K562 (cell line): Measurements from ENCODE around the gene NGRN. TPM values are rescaled to one million over a fixed set of nuclear protein-coding genes. Genes with fewer than 3 reads are reported as not detected.

ENCODE experiments used
- DACH1 ChIP-seq: fragments of 450-650 bp; IDR thresholded peaks from 2 replicates; pipeline ENCODE4 v1.6.1; 2018; ENCODE audit not compliant: partially characterized antibody
- ELF1 ChIP-seq: fragments of 200-800 bp; sonication (Bioruptor generic); IDR thresholded peaks from 2 replicates; pipeline ENCODE4 v1.6.1; 2016; ENCODE audit warnings: missing genetic modification characterization, missing compliant biosample characterization
- ETV1 ChIP-seq: fragments of 450-650 bp; conservative IDR thresholded peaks from 2 replicates; pipeline ENCODE4 v1.6.1; 2016; ENCODE audit warnings: missing genetic modification characterization, control low read depth, low read depth, missing compliant biosample characterization
- ETV5 ChIP-seq: sonication (generic); formaldehyde crosslinking; IDR thresholded peaks from 2 replicates; pipeline ENCODE4 v1.4.0; 2020; ENCODE audit warnings: low read depth, mild to moderate bottlenecking, missing genetic modification reagents
- FOXP1 ChIP-seq: sonication (generic); formaldehyde crosslinking; IDR thresholded peaks from 2 replicates; pipeline ENCODE4 v1.8.0; 2022; ENCODE audit warnings: mild to moderate bottlenecking, missing genetic modification reagents
- GABPA ChIP-seq: fragments of 200-800 bp; sonication (Bioruptor generic); conservative IDR thresholded peaks from 2 replicates; pipeline ENCODE4 v1.6.1; 2016; ENCODE audit warnings: low read depth, missing genetic modification characterization, missing compliant biosample characterization
- GATAD2B ChIP-seq: fragments of 450-650 bp; IDR thresholded peaks from 2 replicates; pipeline ENCODE4 v1.6.1; 2017; ENCODE audit warnings: mild to moderate bottlenecking, borderline replicate concordance
- HNRNPL ChIP-seq: fragments of 200-400 bp; formaldehyde crosslinking; IDR thresholded peaks from 2 replicates; pipeline ENCODE4 v1.6.1; 2017; ENCODE audit warnings: low read depth, mild to moderate bottlenecking, low read length
- KLF16 ChIP-seq: IDR thresholded peaks from 2 replicates; pipeline ENCODE4 v1.6.1; 2016; ENCODE audit warnings: antibody characterized with exemption
- MXI1 ChIP-seq: IDR thresholded peaks from 2 replicates; pipeline ENCODE4 v1.6.1; 2011; ENCODE audit warnings: low read depth, mild to moderate bottlenecking, improper control_type of control experiment, low read length
- NKRF ChIP-seq: fragments of 450-650 bp; IDR thresholded peaks from 2 replicates; pipeline ENCODE4 v1.6.1; 2016; ENCODE audit warnings: borderline replicate concordance
- PHF8 ChIP-seq: fragments of 200-600 bp; sonication (generic); IDR thresholded peaks from 2 replicates; pipeline ENCODE4 v1.6.1; 2012; ENCODE audit warnings: mixed run types, mild to moderate bottlenecking, inconsistent platforms, low read length, moderate library complexity, borderline replicate concordance
- REST ChIP-seq, 2 experiments: fragments of 450-650 bp; formaldehyde crosslinking in 1 of 2; IDR thresholded peaks; 2 replicates each; pipeline versions ENCODE4 v1.4.0 to v1.6.1; 2014 to 2020; ENCODE audit warnings: mild to moderate bottlenecking in 2 of 2, borderline replicate concordance in 1 of 2, low read depth in 1 of 2
- TAF1 ChIP-seq: IDR thresholded peaks from 2 replicates; pipeline ENCODE4 v1.6.1; 2011; ENCODE audit warnings: mild to moderate bottlenecking, low read length, moderate library complexity; ENCODE audit not compliant: insufficient read depth, control insufficient read depth, severe bottlenecking; ENCODE audit errors: extremely low read depth
- TEAD1 ChIP-seq, 2 experiments: fragments of 450-650 bp in 1 of 2; sonication (generic) in 1 of 2; formaldehyde crosslinking; IDR thresholded peaks; 2 replicates each; pipeline versions ENCODE4 v1.4.0 to v1.8.0; 2020 to 2022; ENCODE audit warnings: mild to moderate bottlenecking in 2 of 2, missing genetic modification reagents in 1 of 2
- polyA plus RNA-seq, 8 experiments: library from polyadenylated mRNA; depleted of rRNA in 4 of 8; stranded (reverse) in 5 of 8; unstranded in 3 of 8; fragments of >200 nt; fragmentation: Nextera tagmentation in 2 of 8; fragmentation: Illumina TruSeq in 1 of 8; extraction: Ambion mirVana in 2 of 8; extraction: Trizol in 1 of 8; gene quantifications; 2 replicates each; pipeline versions ENCODE4 v1.2.1 to v1.2.3, GENCODE V29; 2011 to 2014; ENCODE audit warnings: inconsistent platforms in 1 of 8, missing spikeins in 1 of 8
- total RNA-seq, 7 experiments: library from RNA; depleted of rRNA in 6 of 7; stranded (reverse); fragments of >200 nt in 6 of 7; fragmentation: Illumina TruSeq in 2 of 7; extraction: Trizol in 2 of 7; gene quantifications; 2 replicates each; pipeline versions ENCODE4 v1.2.1 to v1.2.3, GENCODE V29; 2011 to 2021; ENCODE audit warnings: low replicate concordance in 1 of 7
- TF ChIP-seq, protein P1 (sequence below): sonication (generic); formaldehyde crosslinking; IDR thresholded peaks from 2 replicates; pipeline ENCODE4 v1.8.0; 2022; ENCODE audit warnings: mild to moderate bottlenecking, missing genetic modification reagents

Gene NGRN
- total and polyA plus RNA-seq, 9 of the 15 experiments (the other 6 are each of a cell fraction or from before 2014, with no cell fraction given) = 14.0 to 73.4 (median 60.0) TPM

GRCh38 chr15:90233387-90234095, 31.9 kb upstream of the NGRN start, which contains the start of gene CIB1 (continued):
- TF ChIP-seq TAF1 = peak; percentile 69
- peak; percentile 7 for TF ChIP-seq DACH1
- TF ChIP-seq ETV1 = peak; percentile 57
- TF ChIP-seq ETV5 (CRISPR knock-in tag) = no peak
- peak in 1 of 2 experiments; percentile 76; a peak in 1 of 4 replicates for TF ChIP-seq TEAD1 (CRISPR knock-in tag; IDR thresholded peaks at IDR 0.05)
- TF ChIP-seq NKRF = peak; percentile 87
- TF ChIP-seq, protein P1, sequence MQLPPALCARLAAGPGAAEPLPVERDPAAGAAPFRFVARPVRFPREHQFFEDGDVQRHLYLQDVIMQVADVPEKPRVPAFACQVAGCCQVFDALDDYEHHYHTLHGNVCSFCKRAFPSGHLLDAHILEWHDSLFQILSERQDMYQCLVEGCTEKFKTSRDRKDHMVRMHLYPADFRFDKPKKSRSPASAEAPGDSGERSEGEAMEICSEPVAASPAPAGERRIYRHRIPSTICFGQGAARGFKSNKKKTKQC (CRISPR knock-in tag) = 0 out of 2 replicates have a peak, but pooled peaks have one; percentile 25
- TF ChIP-seq GATAD2B = no peak
- TF ChIP-seq FOXP1 (CRISPR knock-in tag) = peak; percentile 63; the same call in 1 of the 2 replicates
- peak; percentile 89 for TF ChIP-seq ELF1 (tag)
- TF ChIP-seq REST (IDR thresholded peaks at IDR 0.05; ENCODE audit: borderline replicate concordance) = peak; percentile 99
- TF ChIP-seq REST (CRISPR knock-in tag; IDR thresholded peaks at IDR 0.05; ENCODE audit: low read depth) = 0 out of 2 replicates have a peak, but pooled peaks have one; percentile 15
- TF ChIP-seq HNRNPL = peak; percentile 64; the same call in 1 of the 2 replicates
- TF ChIP-seq KLF16 = peak; percentile 93
- peak; percentile 80 for TF ChIP-seq GABPA (tag)
- peak; percentile 84; the same call in 1 of the 2 replicates for TF ChIP-seq PHF8
- peak; percentile 62; the same call in 1 of the 2 replicates for TF ChIP-seq MXI1
